Skin epidermis (tissue), 12 donors: ENCODE results near the gene PLEK.
A peak's percentile ranks its signal among the peaks of the same experiment; 100 is the strongest.
"Not testable (repeated sequence)": the region's sequence is repeated elsewhere in the genome, so short reads cannot be mapped to it uniquely, and the experiment has no call there.

Experiments
- H3K27ac ChIP-seq, 21 experiments: fragments of 200-600 bp; sonication (generic) in 11 of 21; one replicate each; pipeline ENCODE4 v1.5.0; 2020; ENCODE audit warnings: mild to moderate bottlenecking in 3 of 21, inconsistent platforms in 2 of 21, moderate library complexity in 2 of 21
- H3K4me3 ChIP-seq, 7 experiments: fragments of 200-600 bp; sonication (generic) in 2 of 7; one replicate each; pipeline ENCODE4 v1.5.0; 2020; ENCODE audit warnings: inconsistent platforms in 2 of 7, mild to moderate bottlenecking in 2 of 7, moderate library complexity in 1 of 7

PLEK gene

GRCh38 chr2:68431316-68431972, 66.4 kb downstream of the PLEK start:
- no peak overlapping the region for H3K27ac ChIP-seq
- no peak overlapping the region for H3K4me3 ChIP-seq

GRCh38 chr2:68432696-68433658, 67.9 kb downstream of the PLEK start:
- Histone ChIP-seq H3K4me3 (no peak overlapping the region), H3K27ac (peak overlapping the region in 3 of 21 experiments; percentile 3 to 34 (median 11))

- Histone ChIP-seq H3K27ac (peak overlapping the region in 2 of 21 experiments; percentile 7 to 35), H3K4me3 (no peak overlapping the region)
Observed at GRCh38 chr2:68434981-68435380, 69.9 kb downstream of the PLEK start.

GRCh38 chr2:68435615-68436014, 70.5 kb downstream of the PLEK start:
- Histone ChIP-seq H3K27ac (peak overlapping the region in 3 of 21 experiments; percentile 7 to 67 (median 62)), H3K4me3 (no peak overlapping the region)

GRCh38 chr2:68436270-68436669, 71.2 kb downstream of the PLEK start:
- H3K4me3 ChIP-seq: no peak overlapping the region
- H3K27ac ChIP-seq: peak overlapping the region in 8 of 21 experiments; percentile 27 to 71 (median 58)

GRCh38 chr2:68438455-68439303, 73.6 kb downstream of the PLEK start:
- peak overlapping the region in 1 of 21 experiments; percentile 24 for H3K27ac ChIP-seq
- no peak overlapping the region for H3K4me3 ChIP-seq

GRCh38 chr2:68441179-68441993, 76.3 kb downstream of the PLEK start:
- H3K27ac ChIP-seq: peak overlapping the region in 8 of 21 experiments; percentile 19 to 72 (median 40)
- H3K4me3 ChIP-seq: no peak overlapping the region

- Histone ChIP-seq H3K27ac (no peak overlapping the region), H3K4me3 (no peak overlapping the region)
Observed at GRCh38 chr2:68441994-68442322, 76.9 kb downstream of the PLEK start.

GRCh38 chr2:68446425-68446824, 81.3 kb downstream of the PLEK start:
- not testable (repeated sequence) for H3K27ac ChIP-seq, H3K4me3 ChIP-seq
